Colonic mucosa (tissue), 4 donors: Measurements from ENCODE around the gene OSBPL2. TPM values are rescaled to one million over a fixed set of nuclear protein-coding genes. Genes with fewer than 3 reads are reported as not detected.

Experiments used
- DNase-seq: peaks from one replicate; pipeline ENCODE4 v3.0.0-alpha.2; 2020
- H3K27ac ChIP-seq: fragments of 200-600 bp; one replicate; pipeline ENCODE4 v1.8.0; 2021
- H3K27me3 ChIP-seq: fragments of 200-600 bp; one replicate; pipeline ENCODE4 v1.8.0; 2021
- H3K36me3 ChIP-seq: fragments of 200-600 bp; one replicate; pipeline ENCODE4 v1.8.0; 2021
- H3K4me1 ChIP-seq: fragments of 200-600 bp; one replicate; pipeline ENCODE4 v1.8.0; 2021; ENCODE audit warnings: mild to moderate bottlenecking
- H3K4me3 ChIP-seq: fragments of 200-600 bp; one replicate; pipeline ENCODE4 v1.8.0; 2021
- H3K9ac ChIP-seq, 2 donors: one replicate each; pipeline ENCODE4 v1.7.0; 2013; ENCODE audit warnings: control low read depth in 2 of 2, low read depth in 2 of 2, low read length in 2 of 2
- H3K9me3 ChIP-seq: fragments of 200-600 bp; one replicate; pipeline ENCODE4 v1.8.0; 2021
- CTCF ChIP-seq: fragments of 200-600 bp; IDR thresholded peaks from one replicate; pipeline ENCODE4 v1.8.0; 2022; ENCODE audit warnings: antibody characterized with exemption, mild to moderate bottlenecking
- intact Hi-C: fragments of 100-400 bp; cut with DNase I; formaldehyde crosslinking; loops from one replicate; pipeline ENCODE4 v1.14.1; 2022
- total RNA-seq, 2 donors: library from RNA; stranded (reverse); fragmentation: NEBNext Ultra II Directional in 1 of 2; extraction: Animal tissue kit (Norgen Biotek cat#: 25700) in 1 of 2; gene quantifications; one replicate each; pipeline ENCODE4 v1.2.1, GENCODE V29; 2021
- donor health status: healthy.
- donor health status: DM: no; HTN: no; CAD: no.
- donor health status: DM: no; HTN: no; CAD: no.

The OSBPL2 gene
- total RNA-seq, 2 donors from 2014 or later: 77.3 to 102 TPM

GRCh38 chr20:62258499-62259293, 20.4 kb downstream of the OSBPL2 start:
- no peaks in the 10 kb centered on the region for H3K9me3 ChIP-seq
- H3K36me3 ChIP-seq: peaks cover 5% of the 10 kb centered on the region
- H3K4me1 ChIP-seq: no peaks in the 10 kb centered on the region
- H3K9ac ChIP-seq: no peak overlapping the region
- no peaks in the 10 kb centered on the region for H3K27me3 ChIP-seq
- no peak for DNase-seq
- intact Hi-C loops: no loop called here
- no peak for TF ChIP-seq CTCF
- H3K27ac ChIP-seq: no peak overlapping the region
- H3K4me3 ChIP-seq: no peak overlapping the region

- H3K9me3 ChIP-seq: no peaks in the 10 kb centered on the region
- H3K4me3 ChIP-seq: no peak overlapping the region
- no peak overlapping the region for H3K27ac ChIP-seq
- TF ChIP-seq CTCF: no peak
- intact Hi-C loops: no loop called here
- H3K36me3 ChIP-seq: peaks cover 7% of the 10 kb centered on the region
- H3K9ac ChIP-seq: no peak overlapping the region
- no peak for DNase-seq
- no peaks in the 10 kb centered on the region for H3K4me1 ChIP-seq
- no peaks in the 10 kb centered on the region for H3K27me3 ChIP-seq
Measured at GRCh38 chr20:62259294-62259565, 20.9 kb downstream of the OSBPL2 start.

GRCh38 chr20:62262064-62262463, 23.7 kb downstream of the OSBPL2 start:
- H3K27me3 ChIP-seq: no peaks in the 10 kb centered on the region
- DNase-seq: no peak

DNA sequence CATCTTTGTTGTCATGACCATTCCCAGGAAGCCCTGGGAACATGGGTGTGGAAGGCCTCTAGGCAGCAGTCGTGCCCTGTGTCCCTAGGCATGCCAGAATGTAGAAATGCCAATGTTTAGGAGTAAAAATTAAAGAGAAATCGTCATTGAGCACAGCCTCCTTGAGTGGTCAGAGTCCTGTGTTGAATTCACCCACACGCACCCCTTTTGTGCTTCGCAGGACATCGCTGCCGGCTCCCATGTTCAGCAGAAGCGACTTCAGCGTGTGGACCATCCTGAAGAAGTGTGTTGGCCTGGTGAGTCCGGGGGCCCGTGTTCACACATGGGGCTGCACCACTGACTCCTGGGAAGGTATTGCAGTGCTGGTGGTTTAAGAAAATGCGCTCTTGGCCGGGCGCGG, 25.1 kb downstream of the OSBPL2 start:
- Histone ChIP-seq H3K4me1 (no peaks in the 10 kb centered on the region), H3K9ac (no peak overlapping the region), H3K9me3 (no peaks in the 10 kb centered on the region), H3K27me3 (no peaks in the 10 kb centered on the region), H3K4me3 (no peak overlapping the region), H3K27ac (no peak overlapping the region), H3K36me3 (peaks cover 24% of the 10 kb centered on the region)
- intact Hi-C loops: no loop called here
- no peak for TF ChIP-seq CTCF
- no peak for DNase-seq

More at GRCh38 chr20:62262064-62262463, 23.7 kb downstream of the OSBPL2 start:
- intact Hi-C loops: no loop called here
- Histone ChIP-seq H3K27ac (no peak overlapping the region), H3K9me3 (no peaks in the 10 kb centered on the region), H3K4me3 (no peak overlapping the region), H3K36me3 (peaks cover 20% of the 10 kb centered on the region), H3K4me1 (no peaks in the 10 kb centered on the region), H3K9ac (no peak overlapping the region)
- TF ChIP-seq CTCF: no peak

DNA sequence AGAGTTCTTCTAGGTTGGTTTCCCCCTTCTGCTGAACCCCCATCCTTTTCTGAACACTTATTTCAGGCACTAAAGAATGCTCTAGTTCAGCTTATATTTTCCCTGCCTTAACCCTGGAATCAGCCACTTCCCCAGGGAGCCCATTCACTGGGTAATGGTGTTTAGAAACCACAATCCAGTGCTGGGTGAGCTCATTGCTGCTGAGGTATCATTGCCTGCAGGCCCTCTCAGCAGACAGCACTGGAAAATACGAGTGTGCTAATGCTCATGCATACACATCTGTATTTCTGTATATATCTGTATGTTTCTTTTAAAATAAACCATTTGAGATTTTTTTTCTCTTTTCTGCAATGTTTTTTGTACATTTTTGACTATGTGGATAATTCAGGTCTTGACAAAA, 27.0 kb downstream of the OSBPL2 start:
- H3K4me1 ChIP-seq: no peaks in the 10 kb centered on the region
- no peak for DNase-seq

More for the DNA sequence above, 27.0 kb downstream of the OSBPL2 start:
- no peak for TF ChIP-seq CTCF
- H3K9me3 ChIP-seq: no peaks in the 10 kb centered on the region
- intact Hi-C loops: no loop called here
- peaks cover 24% of the 10 kb centered on the region for H3K36me3 ChIP-seq
- no peak overlapping the region for H3K4me3 ChIP-seq
- H3K27ac ChIP-seq: no peak overlapping the region
- no peak overlapping the region for H3K9ac ChIP-seq
- H3K27me3 ChIP-seq: no peaks in the 10 kb centered on the region
